HG03442 (cell line): ENCODE results near the gene MMUT.
"Not testable (repeated sequence)": the region's sequence is repeated elsewhere in the genome, so short reads cannot be mapped to it uniquely, and the experiment has no call there.

ENCODE experiments used
- ATAC-seq: cut with Tn5 transposase; IDR thresholded peaks from one replicate; pipeline ENCODE4 v1.9.1; 2021; ENCODE audit warnings: mild to moderate bottlenecking, moderate library complexity; ENCODE audit not compliant: unreplicated experiment

Gene MMUT

DNA sequence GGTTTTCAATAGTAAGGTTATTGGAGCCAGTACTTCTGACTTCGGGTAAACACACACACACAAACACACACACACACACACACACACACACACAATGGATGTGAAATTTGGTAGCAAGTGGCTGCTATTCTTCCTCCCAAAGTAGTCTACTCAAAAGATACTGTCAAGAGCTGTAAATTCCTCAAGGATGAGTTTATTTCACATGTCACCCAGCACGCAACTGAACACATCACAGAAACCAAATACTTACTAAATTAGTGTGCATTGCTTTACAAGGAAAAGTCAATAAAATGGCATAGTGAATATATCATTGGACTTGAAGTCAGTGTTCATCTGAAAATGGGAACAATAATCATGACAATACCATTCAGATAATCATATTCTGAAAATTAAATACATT, 32.9 kb downstream of the MMUT start:
- no peak for ATAC-seq

DNA sequence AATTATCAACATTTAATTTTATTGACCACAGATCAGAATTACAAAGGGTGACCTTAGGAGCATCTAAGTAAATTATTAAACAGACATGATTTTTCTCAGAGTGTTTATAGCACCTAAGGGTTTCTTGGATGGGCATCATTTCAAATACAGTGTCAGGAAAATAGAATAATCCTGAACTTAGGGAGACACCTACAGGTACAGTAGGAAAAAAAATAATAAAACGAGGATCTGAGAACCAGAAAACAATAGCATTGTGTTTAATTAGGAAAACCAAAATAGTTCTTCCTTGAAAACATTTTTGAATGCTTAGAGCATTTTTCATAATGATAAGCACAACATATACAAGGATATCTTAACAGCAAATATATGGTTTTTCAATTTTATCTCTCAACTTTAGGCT, 39.2 kb downstream of the MMUT start:
- no peak for ATAC-seq

GRCh38 chr6:49416195-49416594, 46.9 kb downstream of the MMUT start:
- ATAC-seq, result no peak

DNA sequence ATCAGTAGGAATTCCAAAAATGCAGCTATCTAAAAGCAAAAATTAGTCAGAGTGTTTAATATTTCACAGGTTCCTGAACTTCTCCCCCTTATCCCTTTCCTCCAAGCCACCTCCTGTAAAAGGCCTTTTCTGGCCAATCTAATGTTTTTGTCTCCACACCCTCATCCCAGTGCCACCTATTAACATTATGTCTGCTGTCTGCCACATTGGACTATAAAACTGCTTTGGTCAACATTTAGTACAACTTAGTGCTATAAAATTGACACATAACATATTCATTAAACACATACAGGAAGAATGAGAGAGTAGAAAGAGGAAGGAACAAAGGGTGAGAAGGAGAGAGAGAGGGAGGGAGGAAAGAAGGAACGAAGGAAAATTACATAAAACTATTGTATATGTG, 47.7 kb downstream of the MMUT start:
- no peak for ATAC-seq

- no peak for ATAC-seq
Observed at GRCh38 chr6:49410564-49410963, 52.5 kb downstream of the MMUT start.

DNA sequence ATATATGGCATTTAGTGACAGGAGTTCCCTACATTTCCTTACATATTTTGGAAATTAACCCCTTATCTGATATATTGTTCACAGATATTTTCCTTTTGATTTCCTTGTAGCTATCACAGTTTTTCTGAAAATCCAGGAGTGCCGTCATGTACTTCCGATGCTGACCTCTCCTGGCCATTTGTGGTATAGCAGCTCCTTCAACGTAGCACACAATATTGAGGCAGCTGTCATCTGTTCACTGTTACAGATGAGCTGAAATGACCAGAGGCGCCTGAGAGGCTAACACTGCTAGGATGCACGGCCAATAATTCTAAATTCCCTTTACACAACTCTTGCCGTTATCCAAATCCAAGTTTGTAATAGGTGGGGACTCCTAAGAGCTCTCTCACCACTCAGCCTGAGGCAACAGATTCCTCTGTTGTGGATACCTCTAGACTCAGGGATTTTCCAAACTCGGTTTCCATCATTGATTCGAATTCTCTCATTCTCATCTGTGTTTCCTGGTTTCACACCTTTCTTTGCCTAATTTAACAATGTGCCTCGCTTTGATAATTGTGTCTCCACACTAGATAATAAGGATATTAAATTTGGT, 53.0 kb downstream of the MMUT start:
- ATAC-seq, result peak; percentile 83

- no peak for ATAC-seq
Observed at GRCh38 chr6:49406250-49406970, 56.6 kb downstream of the MMUT start.

GRCh38 chr6:49401063-49401462, 62.0 kb downstream of the MMUT start:
- ATAC-seq, result no peak

GRCh38 chr6:49386667-49387508, 76.2 kb downstream of the MMUT start:
- ATAC-seq, result not testable (repeated sequence)

DNA sequence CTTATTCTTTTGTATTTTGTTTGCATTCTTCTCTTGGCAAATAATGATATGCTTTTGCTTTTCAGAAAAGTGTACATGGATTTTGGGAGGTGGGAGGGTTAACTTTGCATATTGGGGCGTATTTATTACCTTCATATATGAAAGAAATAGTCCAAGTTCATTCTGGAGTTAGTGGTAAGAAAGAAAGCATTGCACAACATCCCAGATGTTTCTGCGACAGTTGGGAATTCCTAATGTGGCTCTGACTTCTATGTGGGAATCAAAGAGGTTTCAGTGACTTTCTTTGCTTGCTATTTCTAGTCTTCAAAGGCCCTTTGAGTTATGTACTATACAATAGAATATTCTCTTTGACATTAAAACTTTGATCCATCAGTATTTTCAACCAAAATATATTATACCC, 78.1 kb downstream of the MMUT start:
- no peak for ATAC-seq
